ENCODE data around the gene APLF. TPM values are rescaled to one million over a fixed set of nuclear protein-coding genes. Genes with fewer than 3 reads are reported as not detected.
A peak's percentile ranks its signal among the peaks of the same experiment; 100 is the strongest.
"Not testable (repeated sequence)": the region's sequence is repeated elsewhere in the genome, so short reads cannot be mapped to it uniquely, and the experiment has no call there.

APLF gene
- total RNA-seq, 1 experiment from 2014 or later, result 2.1 TPM

GRCh38 chr2:68475576-68475975, 8.2 kb downstream of the APLF start:
- DNase-seq (ENCODE audit: low spot score), result no peak

- no peak for DNase-seq (ENCODE audit: low spot score)
These were observed 9.1 kb downstream of the APLF start for GRCh38 chr2:68476454-68476853.

- DNase-seq (ENCODE audit: low spot score), result no peak
These were observed 11.3 kb downstream of the APLF start for GRCh38 chr2:68478688-68479087.

- no peak for DNase-seq (ENCODE audit: low spot score)
These were observed 15.0 kb downstream of the APLF start for GRCh38 chr2:68482296-68482820.

GRCh38 chr2:68483011-68483410, 15.6 kb downstream of the APLF start:
- DNase-seq (ENCODE audit: low spot score), result no peak

- peak; percentile 19 for DNase-seq (ENCODE audit: low spot score)
These were observed 20.5 kb downstream of the APLF start for GRCh38 chr2:68487773-68488355.

GRCh38 chr2:68488605-68489004, 21.2 kb downstream of the APLF start:
- DNase-seq (ENCODE audit: low spot score), result not testable (repeated sequence)

GRCh38 chr2:68489282-68489681, 21.9 kb downstream of the APLF start:
- no peak for DNase-seq (ENCODE audit: low spot score)

- no peak for DNase-seq (ENCODE audit: low spot score)
These were observed 24.2 kb downstream of the APLF start for GRCh38 chr2:68491582-68491981.

- DNase-seq (ENCODE audit: low spot score), result no peak
These were observed 31.7 kb downstream of the APLF start for GRCh38 chr2:68499133-68499532.

- no peak for DNase-seq (ENCODE audit: low spot score)
These were observed 33.3 kb downstream of the APLF start for GRCh38 chr2:68500649-68501048.

GRCh38 chr2:68501768-68502167, 34.4 kb downstream of the APLF start:
- DNase-seq (ENCODE audit: low spot score), result no peak

- DNase-seq (ENCODE audit: low spot score), result no peak
These were observed 38.3 kb downstream of the APLF start for GRCh38 chr2:68505603-68506159.

GRCh38 chr2:68506170-68506569, 38.8 kb downstream of the APLF start:
- no peak for DNase-seq (ENCODE audit: low spot score)

GRCh38 chr2:68512326-68512725, 44.9 kb downstream of the APLF start:
- no peak for DNase-seq (ENCODE audit: low spot score)

- no peak for DNase-seq (ENCODE audit: low spot score)
These were observed 45.6 kb downstream of the APLF start for GRCh38 chr2:68512966-68513365.

GRCh38 chr2:68514316-68514929, 47.0 kb downstream of the APLF start:
- no peak for DNase-seq (ENCODE audit: low spot score)

- no peak for DNase-seq (ENCODE audit: low spot score)
These were observed 48.9 kb downstream of the APLF start for GRCh38 chr2:68516051-68516955.

- DNase-seq (ENCODE audit: low spot score), result no peak
These were observed 51.9 kb downstream of the APLF start for GRCh38 chr2:68519236-68519635.

GRCh38 chr2:68521037-68521436, 53.7 kb downstream of the APLF start:
- DNase-seq (ENCODE audit: low spot score), result no peak

GRCh38 chr2:68526943-68527342, 59.6 kb downstream of the APLF start:
- not testable (repeated sequence) for DNase-seq (ENCODE audit: low spot score)
